ENCODE measurements around the gene IFNA10.
"Not testable (repeated sequence)": the region's sequence is repeated elsewhere in the genome, so short reads cannot be mapped to it uniquely, and the experiment has no call there.

The IFNA10 gene

DNA sequence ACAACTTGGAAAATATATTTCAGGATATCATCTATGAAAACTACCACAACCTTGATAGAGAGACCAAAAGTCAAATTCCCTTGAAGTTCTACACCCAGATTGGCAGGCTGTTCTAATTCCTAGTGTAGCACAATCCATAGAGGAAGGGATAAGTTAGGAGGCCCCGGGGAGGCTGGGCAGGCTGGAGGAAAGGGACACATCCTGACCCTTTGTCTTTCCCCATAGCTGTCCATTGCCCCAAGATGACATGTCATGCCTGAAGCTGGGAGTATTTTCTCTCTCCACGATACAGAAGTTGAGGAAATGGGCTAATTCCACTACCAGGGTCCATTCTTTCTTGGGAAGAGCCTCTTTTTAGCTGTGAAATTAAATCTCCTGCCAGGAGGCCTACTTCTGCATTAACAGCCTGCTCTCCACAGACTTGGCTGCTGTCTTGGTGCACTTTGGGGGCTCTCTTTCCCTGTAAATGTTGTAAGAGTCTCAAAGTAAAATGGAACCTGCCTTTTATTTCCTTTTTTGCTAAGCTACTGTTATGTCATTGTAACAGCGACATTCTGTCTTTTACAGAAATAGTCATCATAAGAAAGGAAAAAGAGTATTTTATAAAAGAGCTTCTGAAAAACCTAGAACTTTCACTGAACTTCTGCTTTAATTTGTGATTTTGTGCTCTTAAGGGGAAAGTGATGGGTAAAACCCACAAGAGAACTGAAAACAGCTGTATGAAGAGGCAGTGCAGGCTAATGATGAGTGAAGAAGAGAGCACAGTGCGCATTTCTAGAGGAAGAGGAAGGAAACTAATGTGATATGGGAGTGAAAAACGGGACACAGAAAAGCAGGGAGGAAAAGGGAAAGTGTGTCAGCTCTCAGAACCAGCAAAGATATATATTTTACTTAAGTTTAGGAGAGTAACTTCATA lies 6.7 kb upstream of the IFNA10 start:
- Mint-ChIP-seq H3K27me3 (peaks cover 6 to 19% of the 10 kb centered on the region in 2 donors), H3K4me1 (peaks cover 10 to 18% of the 10 kb centered on the region in 2 donors)
- not testable (repeated sequence) for DNase-seq, H3K4me3 Mint-ChIP-seq, H3K27ac Mint-ChIP-seq, H3K36me3 Mint-ChIP-seq, H3K9me3 Mint-ChIP-seq
- peak; percentile 95 to 97 for ATAC-seq (replicated peaks)

- not testable (repeated sequence) for H3K27ac Mint-ChIP-seq; DNase-seq; ATAC-seq (replicated peaks); H3K4me3 Mint-ChIP-seq; H3K9me3 Mint-ChIP-seq; H3K36me3 Mint-ChIP-seq
- H3K4me1 Mint-ChIP-seq: peaks cover 10 to 18% of the 10 kb centered on the region in 2 donors
- H3K27me3 Mint-ChIP-seq: peaks cover 6 to 17% of the 10 kb centered on the region in 2 donors
Measured at GRCh38 chr9:21212160-21212559, 5.2 kb upstream of the IFNA10 start.

DNA sequence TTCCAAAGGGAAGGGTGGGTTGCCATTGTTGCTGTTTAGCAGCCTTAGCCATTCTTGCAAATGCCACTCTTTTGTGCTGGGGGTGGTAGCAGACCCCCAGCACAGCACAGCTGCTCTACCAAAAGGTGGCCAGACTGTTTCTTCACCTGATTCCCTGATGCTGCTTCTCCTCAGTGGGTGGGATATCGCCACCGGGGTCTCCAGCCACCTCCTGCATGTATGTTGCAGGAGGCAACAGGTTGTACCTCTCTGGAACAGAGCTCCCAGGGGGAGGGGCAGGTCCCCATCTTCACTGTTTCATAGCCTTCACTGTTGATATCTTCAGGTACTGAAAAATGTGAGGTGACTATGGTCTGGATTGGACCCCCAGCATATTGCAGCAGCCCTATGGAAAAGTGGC lies 3.8 kb upstream of the IFNA10 start:
- not testable (repeated sequence) for H3K36me3 Mint-ChIP-seq; H3K27ac Mint-ChIP-seq; H3K4me3 Mint-ChIP-seq; ATAC-seq (replicated peaks); DNase-seq; H3K9me3 Mint-ChIP-seq
- H3K4me1 Mint-ChIP-seq: peaks cover 10 to 18% of the 10 kb centered on the region in 2 donors
- peaks cover 6 to 10% of the 10 kb centered on the region in 2 donors for H3K27me3 Mint-ChIP-seq

DNA sequence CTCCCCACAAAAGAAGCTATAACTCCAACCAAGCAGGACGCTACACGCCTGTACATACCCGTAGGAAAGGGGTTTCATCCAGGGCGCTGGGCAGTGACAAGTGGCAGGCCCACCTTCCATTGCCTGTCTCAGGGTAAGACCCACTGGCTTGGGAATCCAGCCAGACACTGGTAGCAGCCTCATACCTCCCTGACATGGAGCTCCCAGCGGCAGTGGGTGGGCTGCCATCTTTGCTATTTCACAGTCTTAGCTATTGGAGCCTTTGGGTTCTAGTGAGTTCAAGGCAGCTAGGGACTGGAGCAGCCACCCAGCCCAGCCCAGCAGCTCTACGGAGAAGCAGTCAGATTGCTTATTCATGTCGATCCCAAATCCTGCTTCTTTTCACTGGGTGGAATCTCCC lies 3.4 kb upstream of the IFNA10 start:
- Mint-ChIP-seq H3K27ac (no peak overlapping the region), H3K36me3 (no peaks in the 10 kb centered on the region), H3K4me1 (peaks cover 10 to 18% of the 10 kb centered on the region in 2 donors), H3K9me3 (no peaks in the 10 kb centered on the region), H3K4me3 (no peak overlapping the region), H3K27me3 (peaks cover 5 to 10% of the 10 kb centered on the region in 2 donors)
- DNase-seq (no peak), ATAC-seq (replicated peaks) (no peak)

DNA sequence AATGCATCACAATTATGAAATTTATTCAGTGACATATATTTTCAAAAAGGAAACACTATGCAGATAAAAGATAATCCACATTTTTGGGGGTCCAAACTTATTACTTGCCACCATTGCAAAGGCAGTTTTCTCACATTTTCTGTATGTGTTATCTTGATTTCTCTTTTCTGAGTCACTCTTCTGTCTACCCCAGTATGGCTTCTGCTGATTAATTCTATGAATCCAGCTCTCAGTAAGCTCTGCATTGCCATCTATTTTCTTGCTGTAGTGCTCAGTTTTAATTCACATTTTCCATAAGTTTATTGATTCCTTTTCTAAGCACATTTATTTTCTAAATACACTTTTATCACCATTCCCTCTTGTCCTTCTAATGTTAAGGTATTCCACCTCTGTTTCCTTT lies 1.7 kb downstream of the IFNA10 start:
- Mint-ChIP-seq H3K4me1 (peaks cover 0 to 5% of the 10 kb centered on the region in 2 donors), H3K9me3 (peaks cover 0 to 4% of the 10 kb centered on the region in 2 donors), H3K27me3 (peaks cover 20 to 26% of the 10 kb centered on the region in 2 donors), H3K27ac (no peak overlapping the region), H3K4me3 (no peak overlapping the region), H3K36me3 (no peaks in the 10 kb centered on the region)
- no peak for DNase-seq
- no peak for ATAC-seq (replicated peaks)

DNA sequence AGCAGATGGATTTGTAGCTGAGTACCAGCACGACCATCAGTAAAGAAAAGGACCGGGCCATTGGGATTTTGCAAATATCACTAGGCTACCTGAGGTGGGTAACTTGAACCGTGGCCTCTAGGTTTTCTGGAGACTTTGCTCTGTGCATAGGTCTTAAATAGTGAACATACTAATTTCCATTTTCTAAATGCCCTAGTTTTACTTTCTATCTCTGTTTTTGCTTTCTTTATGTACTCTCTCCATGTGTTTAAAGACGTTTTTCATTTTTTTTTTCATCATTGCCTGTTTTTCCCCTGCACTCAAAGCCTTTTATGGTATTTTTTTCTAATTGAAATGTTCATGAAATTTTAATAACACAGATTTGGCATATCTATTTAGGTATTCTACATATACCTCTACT lies 4.8 kb downstream of the IFNA10 start, which contains the start of gene IFNA7:
IFNA7 (minus strand) TSS at position 101 of the 400 bp plus-strand sequence; CDS start at position 61, 40 bp downstream.
- not testable (repeated sequence) for DNase-seq; H3K36me3 Mint-ChIP-seq; H3K4me1 Mint-ChIP-seq; H3K27ac Mint-ChIP-seq; ATAC-seq (replicated peaks); H3K4me3 Mint-ChIP-seq; H3K9me3 Mint-ChIP-seq
- peaks cover 20 to 26% of the 10 kb centered on the region in 2 donors for H3K27me3 Mint-ChIP-seq

- H3K36me3 Mint-ChIP-seq, H3K27me3 Mint-ChIP-seq, H3K9me3 Mint-ChIP-seq, H3K27ac Mint-ChIP-seq: not testable (repeated sequence)
- peaks cover 14 to 21% of the 10 kb centered on the region in 2 donors for H3K4me1 Mint-ChIP-seq
- ATAC-seq (replicated peaks): peak; percentile 94 to 95
- DNase-seq: peak; percentile 40
- H3K4me3 Mint-ChIP-seq: peak overlapping the region in 1 of 2 donors; percentile 46
Measured at GRCh38 chr9:21194867-21195776, 11.8 kb downstream of the IFNA10 start.

- H3K27ac Mint-ChIP-seq; H3K9me3 Mint-ChIP-seq; H3K27me3 Mint-ChIP-seq; H3K4me3 Mint-ChIP-seq; H3K36me3 Mint-ChIP-seq; ATAC-seq (replicated peaks); DNase-seq: not testable (repeated sequence)
- peaks cover 5 to 24% of the 10 kb centered on the region in 2 donors for H3K4me1 Mint-ChIP-seq
Measured at GRCh38 chr9:21187487-21187886, 19.5 kb downstream of the IFNA10 start, which contains the start of gene IFNA4. Gene IFNA4 (minus strand): TSS chr9:21187587. CDS start chr9:21187531, 56 bp downstream.

DNA sequence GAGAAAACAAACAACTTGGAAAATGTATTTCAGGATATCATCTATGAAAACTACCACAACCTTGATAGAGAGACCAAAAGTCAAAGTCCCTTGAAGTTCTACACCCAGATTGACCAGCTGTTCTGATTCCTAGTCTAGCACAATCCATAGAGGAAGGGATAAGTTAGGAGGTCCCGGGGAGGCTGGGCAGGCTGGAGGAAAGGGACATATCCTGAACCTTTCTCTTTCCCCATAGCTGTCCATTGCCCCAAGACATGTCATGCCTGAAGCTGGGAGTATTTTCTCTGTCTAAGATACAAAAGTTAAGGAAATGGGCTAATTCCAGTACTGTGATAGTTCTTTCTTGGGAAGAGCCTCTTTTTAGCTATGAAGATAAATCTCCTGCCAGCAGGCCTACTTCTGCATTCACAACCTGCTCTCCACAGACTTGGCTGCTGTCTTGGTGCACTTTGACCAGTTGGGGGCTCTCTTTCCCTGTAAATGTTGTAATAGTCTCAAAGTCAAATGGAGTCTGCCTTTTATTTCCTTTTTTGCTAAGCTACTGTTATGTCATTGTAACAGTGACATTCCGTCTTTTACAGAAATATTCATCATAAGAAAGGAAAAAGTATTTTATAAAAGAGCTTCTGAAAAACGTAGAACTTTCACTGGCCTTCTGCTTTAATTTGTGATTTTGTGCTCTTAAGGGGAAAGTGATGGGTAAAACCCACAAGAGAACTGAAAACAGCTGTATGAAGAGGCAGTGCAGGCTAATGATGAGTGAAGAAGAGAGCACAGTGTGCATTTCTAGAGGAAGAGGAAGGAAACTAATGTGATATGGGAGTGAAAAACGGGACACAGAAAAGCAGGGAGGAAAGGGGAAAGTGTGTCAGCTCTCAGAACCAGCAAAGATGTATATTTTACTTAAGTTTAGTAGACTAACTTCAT lies 23.9 kb downstream of the IFNA10 start:
- H3K4me1 Mint-ChIP-seq: peaks cover 7 to 21% of the 10 kb centered on the region in 2 donors
- not testable (repeated sequence) for H3K27me3 Mint-ChIP-seq, H3K36me3 Mint-ChIP-seq, H3K27ac Mint-ChIP-seq, H3K4me3 Mint-ChIP-seq, H3K9me3 Mint-ChIP-seq
- DNase-seq: peak; percentile 23
- peak; percentile 94 to 96 for ATAC-seq (replicated peaks)

DNA sequence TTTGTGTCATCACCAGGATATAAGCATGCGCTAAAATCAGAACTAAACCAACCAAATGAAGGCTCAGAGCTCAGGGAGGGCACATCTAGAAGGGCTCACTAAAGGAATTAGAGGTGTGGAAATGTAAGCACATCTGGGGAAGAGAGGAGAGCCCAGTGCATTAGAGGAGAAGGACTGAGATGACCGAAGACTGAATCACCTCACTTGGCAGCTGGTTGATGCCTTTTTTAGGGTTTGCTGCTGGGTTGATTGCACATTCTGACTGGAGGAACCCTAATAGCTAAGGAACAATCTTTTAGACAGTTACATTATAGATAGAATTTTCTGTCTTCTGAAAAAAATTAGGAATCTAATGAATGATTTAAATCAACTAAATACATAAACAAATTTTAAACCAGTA lies 32.3 kb downstream of the IFNA10 start:
- no peaks in the 10 kb centered on the region for H3K9me3 Mint-ChIP-seq
- H3K4me3 Mint-ChIP-seq: no peak overlapping the region
- H3K4me1 Mint-ChIP-seq: no peaks in the 10 kb centered on the region
- no peak for ATAC-seq (replicated peaks)
- DNase-seq: no peak
- H3K27me3 Mint-ChIP-seq: no peaks in the 10 kb centered on the region
- no peak overlapping the region for H3K27ac Mint-ChIP-seq
- H3K36me3 Mint-ChIP-seq: no peaks in the 10 kb centered on the region

DNA sequence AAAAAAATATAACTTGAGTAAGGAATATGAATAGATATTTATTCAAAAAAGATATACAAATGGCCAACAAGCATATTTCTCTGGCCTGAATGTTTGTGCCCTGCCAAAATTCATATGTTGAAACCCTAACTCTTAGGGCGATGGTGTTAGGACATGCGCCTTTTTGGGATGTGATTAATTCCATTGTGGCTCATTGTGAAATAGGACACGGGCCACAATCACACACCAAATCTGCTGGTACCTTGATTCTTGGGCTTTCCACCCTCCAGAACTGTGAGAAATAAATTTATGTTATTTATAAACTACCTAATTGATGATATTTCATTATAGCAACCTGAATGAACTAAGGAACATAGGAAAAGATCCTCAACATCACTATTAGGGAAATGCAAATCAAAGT lies 34.8 kb downstream of the IFNA10 start:
- Mint-ChIP-seq H3K9me3 (no peaks in the 10 kb centered on the region), H3K4me3 (no peak overlapping the region), H3K36me3 (no peaks in the 10 kb centered on the region), H3K27me3 (no peaks in the 10 kb centered on the region), H3K27ac (no peak overlapping the region), H3K4me1 (no peaks in the 10 kb centered on the region)
- DNase-seq (no peak), ATAC-seq (replicated peaks) (no peak)

- no peaks in the 10 kb centered on the region for H3K27me3 Mint-ChIP-seq
Measured at GRCh38 chr9:21171351-21171750, 35.6 kb downstream of the IFNA10 start.

DNA sequence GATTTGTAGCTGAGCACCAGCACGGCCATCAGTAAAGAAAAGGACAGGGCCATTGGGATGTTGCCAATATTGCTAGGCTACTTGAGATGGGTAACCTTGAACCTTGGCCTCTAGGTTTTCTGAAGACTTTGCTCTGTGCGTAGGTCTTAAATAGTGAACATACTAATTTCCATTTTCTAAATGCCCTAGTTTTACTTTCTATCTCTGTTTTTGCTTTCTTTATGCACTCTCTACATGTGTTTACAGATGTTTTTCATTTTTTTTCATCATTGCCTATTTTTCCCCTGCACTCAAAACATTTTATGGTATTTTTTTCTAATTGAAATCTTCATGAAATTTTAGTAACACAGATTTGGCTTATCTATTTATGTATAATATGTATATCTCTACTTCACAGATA lies 40.4 kb downstream of the IFNA10 start, which contains the start of gene IFNA21:
IFNA21 (minus strand) TSS at position 101 of the 400 bp plus-strand sequence; CDS start at position 53, 48 bp downstream.
- not testable (repeated sequence) for DNase-seq, H3K9me3 Mint-ChIP-seq, H3K4me3 Mint-ChIP-seq

More at GRCh38 chr9:21171351-21171750, 35.6 kb downstream of the IFNA10 start:
- ATAC-seq (replicated peaks): no peak
- no peaks in the 10 kb centered on the region for H3K9me3 Mint-ChIP-seq
- H3K36me3 Mint-ChIP-seq: no peaks in the 10 kb centered on the region
- H3K4me1 Mint-ChIP-seq: no peaks in the 10 kb centered on the region
- DNase-seq: no peak
- no peak overlapping the region for H3K27ac Mint-ChIP-seq
- no peak overlapping the region for H3K4me3 Mint-ChIP-seq

More for the DNA sequence above, 40.4 kb downstream of the IFNA10 start, which contains the start of gene IFNA21:
- H3K36me3 Mint-ChIP-seq; H3K4me1 Mint-ChIP-seq; ATAC-seq (replicated peaks); H3K27ac Mint-ChIP-seq; H3K27me3 Mint-ChIP-seq: not testable (repeated sequence)
